KOPT-K1 (cell line): Measurements from ENCODE around the gene CDK14.
"Not testable (repeated sequence)": the region's sequence is repeated elsewhere in the genome, so short reads cannot be mapped to it uniquely, and the experiment has no call there.

ENCODE experiments used
- H3K27ac ChIP-seq: fragments of 200-600 bp; sonication (generic); 2 replicates; pipeline ENCODE4 v1.5.1; 2016; ENCODE audit warnings: antibody characterized with exemption, mild to moderate bottlenecking, low read depth, low read length; ENCODE audit not compliant: poor library complexity, severe bottlenecking
- H3K36me3 ChIP-seq: fragments of 200-600 bp; sonication (generic); 2 replicates; pipeline ENCODE4 v1.5.1; 2017; ENCODE audit warnings: antibody characterized with exemption, mild to moderate bottlenecking, low read length, moderate library complexity; ENCODE audit not compliant: insufficient read depth
- H3K9me3 ChIP-seq: fragments of 200-600 bp; sonication (generic); 2 replicates; pipeline ENCODE4 v1.5.1; 2017; ENCODE audit warnings: antibody characterized with exemption, low read length, mild to moderate bottlenecking; ENCODE audit not compliant: insufficient read depth, poor library complexity, severe bottlenecking

The CDK14 gene

GRCh38 chr7:90920336-90920735 is 324.2 kb downstream of the CDK14 start:
- Histone ChIP-seq H3K27ac (no peak overlapping the region), H3K9me3 (no peaks in the 10 kb centered on the region), H3K36me3 (no peaks in the 10 kb centered on the region)

- Histone ChIP-seq H3K9me3 (no peaks in the 10 kb centered on the region), H3K27ac (no peak overlapping the region), H3K36me3 (no peaks in the 10 kb centered on the region)
These were observed 327.4 kb downstream of the CDK14 start for GRCh38 chr7:90923541-90923997.

- not testable (repeated sequence) for H3K36me3 ChIP-seq, H3K9me3 ChIP-seq, H3K27ac ChIP-seq
These were observed 332.7 kb downstream of the CDK14 start for GRCh38 chr7:90928700-90929424.

- H3K9me3 ChIP-seq, result no peaks in the 10 kb centered on the region
- H3K27ac ChIP-seq, result no peak overlapping the region
- no peaks in the 10 kb centered on the region for H3K36me3 ChIP-seq
These were observed 336.1 kb downstream of the CDK14 start for GRCh38 chr7:90931986-90932916.

- Histone ChIP-seq H3K36me3 (no peaks in the 10 kb centered on the region), H3K27ac (no peak overlapping the region), H3K9me3 (no peaks in the 10 kb centered on the region)
These were observed 336.9 kb downstream of the CDK14 start for GRCh38 chr7:90933041-90933440.

- Histone ChIP-seq H3K27ac (no peak overlapping the region), H3K36me3 (no peaks in the 10 kb centered on the region), H3K9me3 (no peaks in the 10 kb centered on the region)
These were observed 337.9 kb downstream of the CDK14 start for GRCh38 chr7:90933984-90934383.

GRCh38 chr7:90938371-90938770 is 342.2 kb downstream of the CDK14 start:
- H3K9me3 ChIP-seq, result no peaks in the 10 kb centered on the region
- H3K36me3 ChIP-seq, result no peaks in the 10 kb centered on the region

GRCh38 chr7:90939666-90940065 is 343.5 kb downstream of the CDK14 start:
- no peak overlapping the region for H3K27ac ChIP-seq
- no peaks in the 10 kb centered on the region for H3K9me3 ChIP-seq
- H3K36me3 ChIP-seq, result no peaks in the 10 kb centered on the region

More at GRCh38 chr7:90938371-90938770, 342.2 kb downstream of the CDK14 start:
- no peak overlapping the region for H3K27ac ChIP-seq

GRCh38 chr7:90944021-90944420 is 347.9 kb downstream of the CDK14 start:
- Histone ChIP-seq H3K27ac (no peak overlapping the region), H3K9me3 (no peaks in the 10 kb centered on the region), H3K36me3 (no peaks in the 10 kb centered on the region)

GRCh38 chr7:90945104-90945787 is 349.1 kb downstream of the CDK14 start:
- Histone ChIP-seq H3K36me3 (no peaks in the 10 kb centered on the region), H3K9me3 (no peaks in the 10 kb centered on the region), H3K27ac (no peak overlapping the region)

GRCh38 chr7:90946730-90947501 is 350.8 kb downstream of the CDK14 start:
- Histone ChIP-seq H3K9me3 (no peaks in the 10 kb centered on the region), H3K36me3 (no peaks in the 10 kb centered on the region), H3K27ac (no peak overlapping the region)

GRCh38 chr7:90948085-90948484 is 352.0 kb downstream of the CDK14 start:
- no peaks in the 10 kb centered on the region for H3K9me3 ChIP-seq
- no peaks in the 10 kb centered on the region for H3K36me3 ChIP-seq
- H3K27ac ChIP-seq, result no peak overlapping the region

- Histone ChIP-seq H3K9me3 (no peaks in the 10 kb centered on the region), H3K27ac (no peak overlapping the region), H3K36me3 (no peaks in the 10 kb centered on the region)
These were observed 355.1 kb downstream of the CDK14 start for GRCh38 chr7:90951229-90951628.
